ENCODE measurements around the gene FYB2.

Gene FYB2

GRCh38 chr1:56671085-56671484 is 148.1 kb downstream of the FYB2 start:
- no peak overlapping the region for H3K4me3 ChIP-seq

GRCh38 chr1:56670350-56670749 is 148.9 kb downstream of the FYB2 start:
- no peak overlapping the region for H3K4me3 ChIP-seq
- DNase-seq: no peak
- no peak overlapping the region for H3K27ac ChIP-seq
- no peaks in the 10 kb centered on the region for H3K36me3 ChIP-seq
- no peaks in the 10 kb centered on the region for H3K27me3 ChIP-seq
- intact Hi-C loops (cut with DNase I; ENCODE audit: low total_unique reads): no loop called here
- TF ChIP-seq CTCF (IDR thresholded peaks at IDR 0.05): no peak
- H3K9me3 ChIP-seq: no peaks in the 10 kb centered on the region
- no peaks in the 10 kb centered on the region for H3K4me1 ChIP-seq

More at GRCh38 chr1:56671085-56671484, 148.1 kb downstream of the FYB2 start:
- Histone ChIP-seq H3K9me3 (no peaks in the 10 kb centered on the region), H3K27me3 (no peaks in the 10 kb centered on the region), H3K4me1 (no peaks in the 10 kb centered on the region), H3K27ac (no peak overlapping the region), H3K36me3 (no peaks in the 10 kb centered on the region)
- intact Hi-C loops (cut with DNase I; ENCODE audit: low total_unique reads): no loop called here
- no peak for TF ChIP-seq CTCF (IDR thresholded peaks at IDR 0.05)
- DNase-seq: no peak

Data from tibial artery (tissue), 4 donors.